GM23248 (cell line): ENCODE data around the gene PHF21B.

Source experiments
- EZH2 ChIP-seq: fragments of 200-600 bp; sonication (generic); IDR thresholded peaks from 2 replicates; pipeline ENCODE4 v1.6.1; 2018; ENCODE audit warnings: antibody characterized with exemption, mild to moderate bottlenecking; ENCODE audit not compliant: insufficient read depth, poor library complexity, severe bottlenecking
- EZH2phosphoT487 ChIP-seq: fragments of 200-600 bp; sonication (generic); IDR thresholded peaks from 2 replicates; pipeline ENCODE4 v1.6.1; 2018; ENCODE audit warnings: antibody characterized with exemption, moderate library complexity, mild to moderate bottlenecking, low read depth; ENCODE audit not compliant: insufficient read depth

GRCh38 chr22:45055936-45056335 is 46.1 kb upstream of the PHF21B start:
- TF ChIP-seq EZH2, result no peak
- TF ChIP-seq EZH2phosphoT487, result no peak
